Activated naive CD4-positive, alpha-beta T cell treated with anti-CD3 and anti-CD28 coated beads, Interleukin-2, amount 10 ng/mL, durations not matched to agents 5 hours and 36 hours (primary cell): ENCODE measurements around the gene UMPS. TPM values are rescaled to one million over a fixed set of nuclear protein-coding genes. Genes with fewer than 3 reads are reported as not detected.

Experiments used
- microRNA-seq: library from miRNA; unstranded; fragments of <30 nt; microRNA quantifications from one replicate; pipeline ENCODE4 v1.2.0, GENCODE V29; 2022; ENCODE audit warnings: borderline microRNAs expressed, borderline replicate concordance
- total RNA-seq, 2 experiments: library from RNA; stranded (reverse); gene quantifications; one replicate each; pipeline ENCODE4 v1.2.3, GENCODE V29; 2021

UMPS gene
- total RNA-seq: 10 to 100 TPM; 27.3 to 34.6 TPM

DNA sequence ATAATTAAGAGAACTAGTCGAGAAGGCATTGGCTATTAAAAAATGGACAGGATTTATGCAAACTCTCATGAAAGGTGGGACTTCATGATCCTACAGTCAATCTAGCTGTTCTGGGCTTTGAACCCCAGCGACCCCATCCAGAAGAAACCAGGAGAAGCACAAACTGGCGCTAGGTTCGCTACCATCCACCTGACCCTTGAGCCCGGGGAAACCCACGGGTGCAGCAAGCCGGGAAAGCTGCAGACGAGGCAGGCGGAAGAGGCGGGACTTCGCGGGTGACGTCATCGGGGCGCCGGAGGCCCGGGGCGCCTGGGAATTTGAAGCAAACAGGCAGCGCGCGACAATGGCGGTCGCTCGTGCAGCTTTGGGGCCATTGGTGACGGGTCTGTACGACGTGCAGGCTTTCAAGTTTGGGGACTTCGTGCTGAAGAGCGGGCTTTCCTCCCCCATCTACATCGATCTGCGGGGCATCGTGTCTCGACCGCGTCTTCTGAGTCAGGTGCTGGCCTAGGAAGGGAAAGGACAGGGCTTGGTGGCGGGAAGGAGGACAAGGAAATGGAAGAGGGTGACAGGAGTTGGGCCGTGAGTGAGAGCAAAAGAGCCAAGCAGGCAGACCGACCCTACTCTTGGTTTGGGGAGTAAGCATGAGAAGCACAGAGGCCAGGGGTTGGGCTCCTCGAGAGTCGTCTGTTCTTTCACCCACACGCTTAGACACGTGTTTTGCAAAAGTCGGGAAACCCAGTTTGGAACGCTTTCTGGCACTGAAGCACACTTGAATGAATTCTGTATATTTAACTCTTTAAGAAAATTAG lies at the start of gene UMPS:
Gene UMPS (plus strand): TSS at position 324 of the 812 bp plus-strand sequence. CDS start 20 bp downstream, at position 344.

Small RNA genes lying within 50 kb of the gene (microRNA-seq; reads per million reads assigned to microRNA genes)
- gene MIR544B: 1.7 reads per million

Other genes with a start within 250 kb of the UMPS start
- gene ITGB5, start 156.9 kb downstream of the UMPS start, total RNA-seq: not detected
- not detected for gene MUC13, start 204.3 kb downstream of the UMPS start, total RNA-seq